Measurements from ENCODE around the gene COL24A1. TPM values are rescaled to one million over a fixed set of nuclear protein-coding genes. Genes with fewer than 3 reads are reported as not detected.

The COL24A1 gene
- total RNA-seq, 1 donor from 2014 or later, result 0.11 TPM

DNA sequence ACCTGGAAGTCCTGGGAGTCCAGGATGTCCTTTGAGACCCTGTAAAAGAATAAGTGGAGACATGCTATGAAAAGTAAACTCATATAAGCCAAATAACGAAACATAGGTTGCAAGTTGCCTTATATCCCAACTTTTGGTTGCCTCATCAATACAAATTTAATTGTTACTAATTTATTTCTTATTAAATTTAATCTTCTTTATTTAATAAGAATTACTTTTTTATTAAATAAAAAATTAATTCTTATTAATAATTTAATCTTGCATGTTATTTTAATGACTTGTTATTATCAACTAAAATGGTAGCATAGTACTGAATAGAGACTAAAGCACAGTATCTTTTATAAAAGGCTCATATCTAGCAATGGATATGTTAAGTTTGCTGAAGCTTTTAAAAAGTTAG, 92.9 kb downstream of the COL24A1 start:
- no peak overlapping the region for H3K27ac ChIP-seq
- intact Hi-C loops (cut with DNase I), result no loop called here
- H3K36me3 ChIP-seq, result no peaks in the 10 kb centered on the region
- H3K9me3 ChIP-seq, result no peaks in the 10 kb centered on the region
- no peak for TF ChIP-seq CTCF (IDR thresholded peaks at IDR 0.05)
- no peak overlapping the region for H3K4me3 ChIP-seq
- H3K4me1 ChIP-seq, result no peaks in the 10 kb centered on the region
- no peaks in the 10 kb centered on the region for H3K27me3 ChIP-seq
- no peak for DNase-seq (ENCODE audit: low spot score in 2 of 2)

DNA sequence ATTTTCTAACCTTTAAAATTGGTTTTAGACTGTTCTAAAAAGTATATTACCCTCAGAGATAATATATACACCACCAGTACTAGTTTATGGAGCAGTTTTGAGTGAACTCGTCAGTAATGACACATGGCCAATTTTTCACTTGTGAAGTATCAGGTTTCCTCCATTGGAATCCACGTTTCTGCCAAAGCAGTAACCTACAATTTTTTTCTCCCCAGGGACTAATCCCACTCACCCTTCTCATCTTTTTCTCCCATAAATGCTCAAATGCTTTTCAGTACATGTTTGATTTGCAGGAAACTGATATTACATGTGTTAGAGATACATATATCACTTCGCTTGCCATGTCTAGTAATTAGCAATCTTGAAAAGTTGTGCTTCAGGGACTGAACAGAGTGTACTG, 94.1 kb downstream of the COL24A1 start:
- intact Hi-C loops (cut with DNase I), result no loop called here
- Histone ChIP-seq H3K36me3 (no peaks in the 10 kb centered on the region), H3K27ac (no peak overlapping the region), H3K27me3 (no peaks in the 10 kb centered on the region), H3K4me3 (no peak overlapping the region), H3K4me1 (no peaks in the 10 kb centered on the region), H3K9me3 (no peaks in the 10 kb centered on the region)
- DNase-seq (ENCODE audit: low spot score in 2 of 2), result no peak
- no peak for TF ChIP-seq CTCF (IDR thresholded peaks at IDR 0.05)

- no peak for DNase-seq (ENCODE audit: low spot score in 2 of 2)
- intact Hi-C loops (cut with DNase I), result no loop called here
- Histone ChIP-seq H3K27ac (no peak overlapping the region), H3K4me1 (no peaks in the 10 kb centered on the region), H3K4me3 (no peak overlapping the region), H3K36me3 (no peaks in the 10 kb centered on the region), H3K9me3 (no peaks in the 10 kb centered on the region), H3K27me3 (no peaks in the 10 kb centered on the region)
- no peak for TF ChIP-seq CTCF (IDR thresholded peaks at IDR 0.05)
Measured at GRCh38 chr1:86061551-86061990, 95.0 kb downstream of the COL24A1 start.

GRCh38 chr1:86054396-86054795, 102.2 kb downstream of the COL24A1 start:
- TF ChIP-seq CTCF (IDR thresholded peaks at IDR 0.05), result no peak

GRCh38 chr1:86052948-86053698, 103.4 kb downstream of the COL24A1 start:
- no peak overlapping the region for H3K4me3 ChIP-seq
- no peak for TF ChIP-seq CTCF (IDR thresholded peaks at IDR 0.05)
- no peaks in the 10 kb centered on the region for H3K9me3 ChIP-seq
- DNase-seq (ENCODE audit: low spot score in 2 of 2), result no peak
- no peaks in the 10 kb centered on the region for H3K27me3 ChIP-seq
- intact Hi-C loops (cut with DNase I), result no loop called here
- no peaks in the 10 kb centered on the region for H3K4me1 ChIP-seq
- no peak overlapping the region for H3K27ac ChIP-seq
- H3K36me3 ChIP-seq, result no peaks in the 10 kb centered on the region

More at GRCh38 chr1:86054396-86054795, 102.2 kb downstream of the COL24A1 start:
- no peaks in the 10 kb centered on the region for H3K27me3 ChIP-seq
- no peaks in the 10 kb centered on the region for H3K4me1 ChIP-seq
- no peak overlapping the region for H3K27ac ChIP-seq
- intact Hi-C loops (cut with DNase I), result no loop called here
- H3K36me3 ChIP-seq, result no peaks in the 10 kb centered on the region
- no peak overlapping the region for H3K4me3 ChIP-seq
- no peak for DNase-seq (ENCODE audit: low spot score in 2 of 2)
- no peaks in the 10 kb centered on the region for H3K9me3 ChIP-seq
